H1 (cell line): ENCODE data around the gene LRP3. TPM values are rescaled to one million over a fixed set of nuclear protein-coding genes. Genes with fewer than 3 reads are reported as not detected.

ENCODE experiments used
- BRCA1 ChIP-seq: IDR thresholded peaks from 2 replicates; pipeline ENCODE4 v1.6.1; 2012; ENCODE audit warnings: low read depth, low read length, improper control_type of control experiment
- EP300 ChIP-seq, 2 experiments: IDR thresholded peaks; 1 replicate in 1 of 2; 2 replicates in 1 of 2; pipeline ENCODE4 v1.6.1; 2011 to 2012; ENCODE audit warnings: low read depth in 2 of 2, low read length in 2 of 2, mild to moderate bottlenecking in 2 of 2, borderline replicate concordance in 1 of 2, inconsistent platforms in 1 of 2, moderate library complexity in 1 of 2
- HDAC2 ChIP-seq, 2 experiments: fragments of 300-600 bp in 1 of 2; sonication (generic) in 1 of 2; IDR thresholded peaks; 2 replicates each; pipeline ENCODE4 v1.6.1; 2011 to 2012; ENCODE audit warnings: low read depth in 2 of 2, low read length in 2 of 2, mild to moderate bottlenecking in 2 of 2, moderate library complexity in 2 of 2, borderline replicate concordance in 1 of 2, inconsistent platforms in 1 of 2
- PHF8 ChIP-seq: fragments of 200-600 bp; sonication (generic); conservative IDR thresholded peaks from 2 replicates; pipeline ENCODE4 v1.7.1; 2012; ENCODE audit warnings: low read depth, mild to moderate bottlenecking, inconsistent platforms, low read length, moderate library complexity
- POLR2AphosphoS5 ChIP-seq: IDR thresholded peaks from 2 replicates; pipeline ENCODE4 v1.6.1; 2011; ENCODE audit warnings: low read depth, low read length
- RNF2 ChIP-seq: fragments of 200-900, 300-1000 bp; sonication (generic); IDR thresholded peaks from 2 replicates; pipeline ENCODE4 v1.7.1; 2016; ENCODE audit warnings: borderline replicate concordance, low read depth, mild to moderate bottlenecking, antibody characterized with exemption, low read length; ENCODE audit not compliant: poor library complexity, severe bottlenecking; ENCODE audit errors: missing control alignments
- SP2 ChIP-seq: IDR thresholded peaks from 2 replicates; pipeline ENCODE4 v1.6.1; 2012; ENCODE audit warnings: mild to moderate bottlenecking, low read length, inconsistent platforms
- TAF1 ChIP-seq: IDR thresholded peaks from 2 replicates; pipeline ENCODE4 v1.6.1; 2011; ENCODE audit warnings: mild to moderate bottlenecking, low read depth, low read length
- polyA plus RNA-seq, 7 experiments: library from polyadenylated mRNA; depleted of rRNA in 3 of 7; stranded (reverse) in 5 of 7; unstranded in 2 of 7; fragments of >200 nt in 5 of 7; fragments of 200-250 nt in 2 of 7; gene quantifications; 1 replicate in 5 of 7; 2 replicates in 1 of 7; 4 replicates in 1 of 7; pipeline versions ENCODE4 v1.2.1 to v1.2.3, GENCODE V29; 2011 to 2013; ENCODE audit warnings: missing spikeins in 2 of 7, mixed read lengths in 2 of 7
- total RNA-seq: library from RNA; stranded (reverse); fragmentation: NEBNext Ultra II Directional; extraction: Animal tissue kit (Norgen Biotek cat#: 25700); gene quantifications from 2 replicates; pipeline ENCODE4 v1.2.1, GENCODE V29; 2021

LRP3 gene
- total and polyA plus RNA-seq, 2 of the 8 experiments (the other 6 are each of a cell fraction or from before 2014, with no cell fraction given), result 30.3 to 33.7 TPM

DNA sequence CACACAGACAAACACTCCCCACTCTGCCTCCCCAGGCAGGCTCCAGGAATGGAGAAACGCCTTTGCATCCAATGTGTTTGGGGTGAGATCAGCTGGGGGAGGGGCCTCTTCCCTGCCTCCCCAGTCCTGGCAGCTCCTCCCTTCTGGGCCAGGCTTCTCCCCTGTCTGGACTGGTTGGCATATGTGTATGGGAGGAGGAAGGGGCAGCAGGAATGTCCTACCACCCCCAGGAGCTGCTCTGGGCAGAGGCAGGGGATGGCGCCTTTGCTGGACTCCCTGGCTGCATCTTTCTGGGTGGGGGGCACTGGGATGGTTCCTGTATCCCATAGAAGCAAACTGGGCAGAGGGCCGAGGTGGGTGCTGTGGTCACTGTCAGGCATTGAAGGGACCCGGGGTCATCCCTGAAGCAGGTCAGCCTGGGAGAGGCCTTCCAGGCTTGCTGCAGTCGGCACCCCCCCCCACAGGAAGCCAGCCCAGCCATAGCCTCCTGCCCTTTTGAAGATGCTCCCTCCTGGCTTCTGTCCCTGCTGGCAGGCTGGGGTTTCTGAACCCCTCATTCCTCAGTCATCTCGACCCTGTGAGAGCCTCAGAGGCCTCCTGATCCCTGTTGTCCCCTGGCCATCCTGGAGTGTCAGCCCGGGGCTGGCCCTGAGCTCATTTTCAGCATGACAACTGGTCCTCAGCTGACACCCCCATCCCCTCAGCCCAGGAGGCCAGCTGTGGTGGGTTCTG lies 52.7 kb downstream of the LRP3 start (continued):
- TF ChIP-seq PHF8 (no peak), RNF2 (no peak), EP300 (IDR thresholded peaks at IDR 0.05; ENCODE audit: borderline replicate concordance in 1 of 2, low read depth in 2 of 2, low read length in 2 of 2) (no peak), POLR2AphosphoS5 (no peak), TAF1 (no peak), HDAC2 (IDR thresholded peaks at IDR 0.05; ENCODE audit: borderline replicate concordance in 1 of 2, low read depth in 2 of 2, low read length in 2 of 2) (no peak), BRCA1 (no peak), SP2 (no peak)
